C4-2B (cell line): ENCODE data around the gene RAB6B.

Experiments
- H3K27ac ChIP-seq: fragments of 450-650 bp; 2 replicates; pipeline ENCODE4 v1.5.1; 2017
- CTCF ChIP-seq: fragments of 450-650 bp; conservative IDR thresholded peaks from 2 replicates; pipeline ENCODE4 v1.5.1; 2017; ENCODE audit warnings: mild to moderate bottlenecking
- ZFX ChIP-seq: fragments of 450-650 bp; IDR thresholded peaks from 2 replicates; pipeline ENCODE4 v1.6.1; 2017

Gene RAB6B

GRCh38 chr3:133890972-133891644, 4.6 kb downstream of the RAB6B start:
- H3K27ac ChIP-seq = no peak overlapping the region
- no peak for TF ChIP-seq ZFX
- TF ChIP-seq CTCF = no peak

- no peak overlapping the region for H3K27ac ChIP-seq
- TF ChIP-seq ZFX (no peak), CTCF (no peak)
Measured at GRCh38 chr3:133890037-133890436, 5.6 kb downstream of the RAB6B start.

GRCh38 chr3:133888726-133889340, 6.8 kb downstream of the RAB6B start:
- no peak for TF ChIP-seq ZFX
- TF ChIP-seq CTCF = no peak
- no peak overlapping the region for H3K27ac ChIP-seq

- no peak overlapping the region for H3K27ac ChIP-seq
- TF ChIP-seq CTCF = no peak
- TF ChIP-seq ZFX = no peak
Measured at GRCh38 chr3:133887803-133888703, 7.6 kb downstream of the RAB6B start.

GRCh38 chr3:133887074-133887802, 8.4 kb downstream of the RAB6B start:
- H3K27ac ChIP-seq = no peak overlapping the region
- TF ChIP-seq ZFX (no peak), CTCF (no peak)

GRCh38 chr3:133886031-133886722, 9.5 kb downstream of the RAB6B start:
- no peak for TF ChIP-seq CTCF
- TF ChIP-seq ZFX = no peak
- no peak overlapping the region for H3K27ac ChIP-seq
